Neural cell (in vitro differentiated cells): Measurements from ENCODE around the gene VOPP1. TPM values are rescaled to one million over a fixed set of nuclear protein-coding genes. Genes with fewer than 3 reads are reported as not detected.

Source experiments
- H2AFZ ChIP-seq: fragments of 200-600, 300-800 bp; sonication (generic), shearing (Covaris generic); 2 replicates; pipeline ENCODE4 v1.6.0; 2014; ENCODE audit warnings: low read depth, mild to moderate bottlenecking, antibody characterized with exemption, low read length, moderate library complexity
- H3F3A ChIP-seq: fragments of 200-600 bp; shearing (Covaris generic); 2 replicates; pipeline ENCODE4 v1.6.1; 2016; ENCODE audit warnings: mild to moderate bottlenecking, moderate library complexity, mixed read lengths, antibody characterized with exemption, low read length; ENCODE audit not compliant: insufficient read depth, poor library complexity, severe bottlenecking
- H3K27ac ChIP-seq: fragments of 200-600, 300-800 bp; sonication (generic), shearing (Covaris generic); 2 replicates; pipeline ENCODE4 v1.5.1; 2014; ENCODE audit warnings: mild to moderate bottlenecking, low read length, moderate library complexity
- H3K27me3 ChIP-seq: fragments of 300-800, 200-600 bp; sonication (generic), shearing (Covaris generic); 2 replicates; pipeline ENCODE4 v1.6.0; 2014; ENCODE audit warnings: mild to moderate bottlenecking, low read depth, low read length, moderate library complexity; ENCODE audit not compliant: insufficient read depth
- H3K36me3 ChIP-seq: fragments of 300-800, 200-600 bp; sonication (generic), shearing (Covaris generic); 2 replicates; pipeline ENCODE4 v1.5.1; 2014; ENCODE audit warnings: mild to moderate bottlenecking, antibody characterized with exemption, low read length, moderate library complexity; ENCODE audit not compliant: insufficient read depth
- H3K4me2 ChIP-seq: fragments of 300-800, 200-600 bp; sonication (generic), shearing (Covaris generic); 2 replicates; pipeline ENCODE4 v1.6.0; 2014; ENCODE audit warnings: mild to moderate bottlenecking, low read length
- H3K4me3 ChIP-seq: fragments of 300-800, 200-600 bp; sonication (generic), shearing (Covaris generic); 2 replicates; pipeline ENCODE4 v1.5.1; 2014; ENCODE audit warnings: mild to moderate bottlenecking, low read length, moderate library complexity
- H3K79me2 ChIP-seq: fragments of 200-600 bp; shearing (Covaris generic); replicated peaks from 2 replicates; pipeline ENCODE4 v1.6.0; 2014; ENCODE audit warnings: mild to moderate bottlenecking, low read length, moderate library complexity; ENCODE audit not compliant: insufficient read depth
- H3K9ac ChIP-seq: fragments of 300-800, 200-600 bp; sonication (generic), shearing (Covaris generic); 2 replicates; pipeline ENCODE4 v1.6.1; 2016; ENCODE audit warnings: mild to moderate bottlenecking, low read length, mixed read lengths
- H3K9me2 ChIP-seq: fragments of 200-600 bp; shearing (Covaris generic); 2 replicates; pipeline ENCODE4 v1.6.1; 2016; ENCODE audit warnings: mild to moderate bottlenecking, low read length, mixed read lengths; ENCODE audit not compliant: insufficient read depth
- H3K9me3 ChIP-seq: fragments of 200-600, 300-800 bp; sonication (generic), shearing (Covaris generic); 2 replicates; pipeline ENCODE4 v1.6.1; 2016; ENCODE audit warnings: mild to moderate bottlenecking, mixed run types, low read length, moderate library complexity, mixed read lengths
- H4K20me1 ChIP-seq: fragments of 200-600 bp; shearing (Covaris generic); 2 replicates; pipeline ENCODE4 v1.6.1; 2016; ENCODE audit warnings: mild to moderate bottlenecking, mixed run types; ENCODE audit not compliant: insufficient read depth
- EP300 ChIP-seq: fragments of 450-650 bp; conservative IDR thresholded peaks from 2 replicates; pipeline ENCODE4 v1.6.1; 2014; ENCODE audit warnings: antibody characterized with exemption, mild to moderate bottlenecking, moderate library complexity; ENCODE audit not compliant: poor library complexity, severe bottlenecking
- EZH2 ChIP-seq: fragments of 200-600, 300-800 bp; shearing (Covaris generic), sonication (generic); IDR thresholded peaks from 2 replicates; pipeline ENCODE4 v1.6.1; 2014; ENCODE audit warnings: antibody characterized with exemption, low read length, borderline replicate concordance, mild to moderate bottlenecking; ENCODE audit not compliant: insufficient read depth, poor library complexity, severe bottlenecking
- MXI1 ChIP-seq: fragments of 450-650 bp; conservative IDR thresholded peaks from 2 replicates; pipeline ENCODE4 v1.6.1; 2014; ENCODE audit warnings: antibody characterized with exemption, mild to moderate bottlenecking; ENCODE audit not compliant: poor library complexity, severe bottlenecking
- POLR2AphosphoS5 ChIP-seq: IDR thresholded peaks from 2 replicates; pipeline ENCODE4 v1.6.1; 2012
- RAD21 ChIP-seq: fragments of 450-650 bp; conservative IDR thresholded peaks from 2 replicates; pipeline ENCODE4 v1.6.1; 2014; ENCODE audit warnings: antibody characterized with exemption, mild to moderate bottlenecking, moderate library complexity
- SMC3 ChIP-seq: fragments of 450-650 bp; conservative IDR thresholded peaks from 2 replicates; pipeline ENCODE4 v1.6.1; 2014; ENCODE audit warnings: antibody characterized with exemption, mild to moderate bottlenecking, moderate library complexity; ENCODE audit not compliant: poor library complexity
- TAF1 ChIP-seq: IDR thresholded peaks from 2 replicates; pipeline ENCODE4 v1.6.1; 2012; ENCODE audit warnings: low read depth
- polyA plus RNA-seq: library from polyadenylated mRNA; depleted of rRNA; stranded (reverse); fragments of >200 nt; gene quantifications from 2 replicates; pipeline ENCODE4 v1.2.3, GENCODE V29; 2014
- TF ChIP-seq, protein P1 (sequence below): fragments of 450-650 bp; IDR thresholded peaks from 2 replicates; pipeline ENCODE4 v1.5.1; 2014; ENCODE audit warnings: antibody characterized with exemption, mild to moderate bottlenecking, moderate library complexity; ENCODE audit not compliant: poor library complexity, severe bottlenecking
- TF ChIP-seq, protein P2 (sequence below): IDR thresholded peaks from 2 replicates; pipeline ENCODE4 v1.6.1; 2012; ENCODE audit warnings: borderline replicate concordance

VOPP1 gene
- polyA plus RNA-seq, 1 donor from 2014 or later, result 85.8 TPM

DNA sequence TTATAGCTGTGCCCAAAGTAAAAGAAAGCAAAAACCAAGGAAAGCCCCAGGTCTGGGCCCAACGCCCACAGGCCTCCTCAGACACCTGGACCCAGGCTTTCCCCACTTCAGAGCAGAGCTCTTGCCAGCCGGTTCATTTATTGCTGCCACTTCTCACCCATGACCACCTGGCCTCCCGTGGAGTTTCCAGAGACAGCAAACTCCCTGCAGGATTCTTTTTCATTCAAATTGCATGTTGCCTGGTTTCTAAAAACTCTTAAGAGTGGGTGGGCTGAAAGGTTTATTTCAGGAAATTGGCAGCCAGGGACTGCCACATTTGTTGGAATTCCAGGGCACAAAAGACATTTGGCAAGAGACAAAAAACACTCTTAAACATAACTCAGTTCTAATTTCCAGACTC lies 4.7 kb downstream of the VOPP1 start:
- no peak overlapping the region for H3K9ac ChIP-seq
- H3K4me2 ChIP-seq, result no peak overlapping the region
- no peaks in the 10 kb centered on the region for H3F3A ChIP-seq
- H3K4me3 ChIP-seq, result no peak overlapping the region
- H3K27ac ChIP-seq, result no peak overlapping the region
- no peaks in the 10 kb centered on the region for H3K36me3 ChIP-seq
- H2AFZ ChIP-seq, result no peak overlapping the region
- H3K27me3 ChIP-seq, result no peaks in the 10 kb centered on the region
- H3K9me2 ChIP-seq, result no peaks in the 10 kb centered on the region
- no peaks in the 10 kb centered on the region for H4K20me1 ChIP-seq
- no peak for TF ChIP-seq TAF1
- TF ChIP-seq SMC3, result no peak
- no peak for TF ChIP-seq RAD21
- TF ChIP-seq, protein P1, sequence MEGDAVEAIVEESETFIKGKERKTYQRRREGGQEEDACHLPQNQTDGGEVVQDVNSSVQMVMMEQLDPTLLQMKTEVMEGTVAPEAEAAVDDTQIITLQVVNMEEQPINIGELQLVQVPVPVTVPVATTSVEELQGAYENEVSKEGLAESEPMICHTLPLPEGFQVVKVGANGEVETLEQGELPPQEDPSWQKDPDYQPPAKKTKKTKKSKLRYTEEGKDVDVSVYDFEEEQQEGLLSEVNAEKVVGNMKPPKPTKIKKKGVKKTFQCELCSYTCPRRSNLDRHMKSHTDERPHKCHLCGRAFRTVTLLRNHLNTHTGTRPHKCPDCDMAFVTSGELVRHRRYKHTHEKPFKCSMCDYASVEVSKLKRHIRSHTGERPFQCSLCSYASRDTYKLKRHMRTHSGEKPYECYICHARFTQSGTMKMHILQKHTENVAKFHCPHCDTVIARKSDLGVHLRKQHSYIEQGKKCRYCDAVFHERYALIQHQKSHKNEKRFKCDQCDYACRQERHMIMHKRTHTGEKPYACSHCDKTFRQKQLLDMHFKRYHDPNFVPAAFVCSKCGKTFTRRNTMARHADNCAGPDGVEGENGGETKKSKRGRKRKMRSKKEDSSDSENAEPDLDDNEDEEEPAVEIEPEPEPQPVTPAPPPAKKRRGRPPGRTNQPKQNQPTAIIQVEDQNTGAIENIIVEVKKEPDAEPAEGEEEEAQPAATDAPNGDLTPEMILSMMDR, result no peak
- TF ChIP-seq EP300, result no peak
- TF ChIP-seq MXI1, result no peak
- TF ChIP-seq, protein P2, sequence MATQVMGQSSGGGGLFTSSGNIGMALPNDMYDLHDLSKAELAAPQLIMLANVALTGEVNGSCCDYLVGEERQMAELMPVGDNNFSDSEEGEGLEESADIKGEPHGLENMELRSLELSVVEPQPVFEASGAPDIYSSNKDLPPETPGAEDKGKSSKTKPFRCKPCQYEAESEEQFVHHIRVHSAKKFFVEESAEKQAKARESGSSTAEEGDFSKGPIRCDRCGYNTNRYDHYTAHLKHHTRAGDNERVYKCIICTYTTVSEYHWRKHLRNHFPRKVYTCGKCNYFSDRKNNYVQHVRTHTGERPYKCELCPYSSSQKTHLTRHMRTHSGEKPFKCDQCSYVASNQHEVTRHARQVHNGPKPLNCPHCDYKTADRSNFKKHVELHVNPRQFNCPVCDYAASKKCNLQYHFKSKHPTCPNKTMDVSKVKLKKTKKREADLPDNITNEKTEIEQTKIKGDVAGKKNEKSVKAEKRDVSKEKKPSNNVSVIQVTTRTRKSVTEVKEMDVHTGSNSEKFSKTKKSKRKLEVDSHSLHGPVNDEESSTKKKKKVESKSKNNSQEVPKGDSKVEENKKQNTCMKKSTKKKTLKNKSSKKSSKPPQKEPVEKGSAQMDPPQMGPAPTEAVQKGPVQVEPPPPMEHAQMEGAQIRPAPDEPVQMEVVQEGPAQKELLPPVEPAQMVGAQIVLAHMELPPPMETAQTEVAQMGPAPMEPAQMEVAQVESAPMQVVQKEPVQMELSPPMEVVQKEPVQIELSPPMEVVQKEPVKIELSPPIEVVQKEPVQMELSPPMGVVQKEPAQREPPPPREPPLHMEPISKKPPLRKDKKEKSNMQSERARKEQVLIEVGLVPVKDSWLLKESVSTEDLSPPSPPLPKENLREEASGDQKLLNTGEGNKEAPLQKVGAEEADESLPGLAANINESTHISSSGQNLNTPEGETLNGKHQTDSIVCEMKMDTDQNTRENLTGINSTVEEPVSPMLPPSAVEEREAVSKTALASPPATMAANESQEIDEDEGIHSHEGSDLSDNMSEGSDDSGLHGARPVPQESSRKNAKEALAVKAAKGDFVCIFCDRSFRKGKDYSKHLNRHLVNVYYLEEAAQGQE, result no peak
- no peak for TF ChIP-seq POLR2AphosphoS5
- TF ChIP-seq EZH2, result no peak
- H3K9me3 ChIP-seq, result no peaks in the 10 kb centered on the region
- peaks cover 64% of the 10 kb centered on the region for H3K79me2 ChIP-seq

DNA sequence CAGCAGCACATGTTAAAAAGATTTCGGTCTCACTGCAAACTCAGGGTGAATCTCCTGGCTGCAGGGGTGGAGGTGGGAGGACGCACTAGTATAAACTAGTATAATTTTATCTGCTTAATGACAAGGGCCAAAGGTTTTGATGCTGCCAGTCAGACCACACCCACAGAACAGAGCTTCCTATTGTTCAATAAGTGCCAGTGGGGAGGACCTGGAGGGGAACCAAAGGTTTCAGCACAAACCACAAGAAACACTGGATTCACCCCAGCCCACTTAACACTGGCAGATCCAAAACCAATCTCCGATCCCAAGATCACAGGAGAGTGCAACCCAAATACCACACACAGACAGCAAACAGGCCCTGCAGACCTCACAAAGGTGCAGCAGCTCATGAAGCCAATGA lies 6.6 kb downstream of the VOPP1 start:
- Histone ChIP-seq H3F3A (no peaks in the 10 kb centered on the region), H3K4me3 (no peak overlapping the region), H3K27ac (no peak overlapping the region), H4K20me1 (no peaks in the 10 kb centered on the region), H3K9ac (no peak overlapping the region), H3K9me3 (no peaks in the 10 kb centered on the region), H3K27me3 (no peaks in the 10 kb centered on the region), H3K9me2 (no peaks in the 10 kb centered on the region), H3K4me2 (no peak overlapping the region), H3K79me2 (peaks cover 72% of the 10 kb centered on the region), H2AFZ (no peak overlapping the region), H3K36me3 (no peaks in the 10 kb centered on the region)
- no peak for TF ChIP-seq RAD21
- TF ChIP-seq, protein P2, result no peak
- TF ChIP-seq POLR2AphosphoS5, result no peak
- no peak for TF ChIP-seq MXI1
- TF ChIP-seq, protein P1, result no peak
- no peak for TF ChIP-seq TAF1
- TF ChIP-seq SMC3, result no peak
- no peak for TF ChIP-seq EP300
- no peak for TF ChIP-seq EZH2
